HG02571 (cell line): Measurements from ENCODE around the gene THSD4.
"Not testable (repeated sequence)": the region's sequence is repeated elsewhere in the genome, so short reads cannot be mapped to it uniquely, and the experiment has no call there.

Source experiments
- ATAC-seq: cut with Tn5 transposase; IDR thresholded peaks from one replicate; pipeline ENCODE4 v1.9.1; 2021; ENCODE audit warnings: mild to moderate bottlenecking, moderate library complexity; ENCODE audit not compliant: unreplicated experiment

THSD4 gene

DNA sequence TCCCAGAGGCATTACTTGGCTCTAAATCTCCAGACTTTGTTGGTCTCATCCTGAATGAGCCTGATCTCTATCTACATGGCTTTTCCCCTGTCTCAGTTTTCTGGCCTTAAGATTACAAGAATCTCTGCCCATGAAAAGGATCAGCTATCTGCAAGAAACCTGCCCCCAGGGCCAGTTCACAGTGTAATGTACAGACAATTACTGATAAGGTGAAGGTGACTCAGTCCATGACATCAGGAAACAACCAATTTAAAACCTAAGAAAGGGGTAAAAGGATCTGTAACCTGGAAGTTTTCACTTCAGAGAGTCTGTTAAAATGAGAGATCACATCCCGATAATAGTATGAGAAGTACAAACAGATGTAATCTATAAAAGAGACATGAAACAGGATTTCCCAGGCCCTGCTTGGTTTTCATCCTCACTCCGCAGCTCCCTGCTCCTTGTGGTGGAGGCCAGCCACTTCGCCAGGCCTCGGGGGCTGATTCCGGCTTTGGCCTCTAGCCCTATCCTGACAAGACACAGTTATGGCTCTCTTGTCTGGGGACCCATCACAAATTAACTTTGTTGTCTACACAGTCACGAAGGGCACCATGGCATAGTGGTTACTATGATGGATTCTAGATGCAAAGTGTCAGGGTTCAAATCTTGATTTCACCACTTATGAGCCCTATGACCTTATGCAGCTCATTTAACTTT is 136.9 kb downstream of the THSD4 start:
- no peak for ATAC-seq

DNA sequence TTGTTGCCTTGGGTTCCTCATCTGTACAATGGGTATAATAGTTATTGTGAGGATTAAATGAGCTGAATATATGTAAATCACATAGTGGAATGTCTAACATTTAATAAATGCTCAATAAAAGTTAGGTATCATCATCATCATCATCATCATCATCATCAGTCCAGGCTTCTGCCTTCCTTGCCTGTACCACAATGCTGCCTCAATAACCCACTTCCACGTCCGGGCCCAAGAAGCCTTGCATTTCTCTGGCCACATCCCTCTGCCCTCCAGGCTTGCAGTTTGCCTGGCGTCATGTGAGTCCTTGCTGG is 137.4 kb downstream of the THSD4 start:
- ATAC-seq, result no peak

DNA sequence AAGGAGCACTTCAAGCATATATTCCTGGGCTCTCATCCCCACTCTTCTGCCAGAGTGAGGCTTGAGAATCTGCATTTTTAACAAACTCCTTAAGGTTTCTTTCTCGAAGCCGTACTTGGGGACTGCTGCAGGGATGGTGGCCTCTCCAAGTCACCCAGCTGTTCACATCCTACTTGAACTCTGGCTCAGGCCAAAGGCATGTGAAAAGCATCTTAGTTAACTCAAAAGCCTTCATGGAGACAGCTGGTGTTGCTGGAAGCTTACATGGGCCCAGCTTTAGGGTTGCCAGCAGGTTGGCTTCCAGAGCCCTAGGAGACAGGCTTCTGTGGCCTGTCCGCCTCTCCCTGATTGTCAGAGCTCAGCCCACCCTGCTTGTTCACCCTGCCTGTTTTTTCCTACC is 139.2 kb downstream of the THSD4 start:
- no peak for ATAC-seq

DNA sequence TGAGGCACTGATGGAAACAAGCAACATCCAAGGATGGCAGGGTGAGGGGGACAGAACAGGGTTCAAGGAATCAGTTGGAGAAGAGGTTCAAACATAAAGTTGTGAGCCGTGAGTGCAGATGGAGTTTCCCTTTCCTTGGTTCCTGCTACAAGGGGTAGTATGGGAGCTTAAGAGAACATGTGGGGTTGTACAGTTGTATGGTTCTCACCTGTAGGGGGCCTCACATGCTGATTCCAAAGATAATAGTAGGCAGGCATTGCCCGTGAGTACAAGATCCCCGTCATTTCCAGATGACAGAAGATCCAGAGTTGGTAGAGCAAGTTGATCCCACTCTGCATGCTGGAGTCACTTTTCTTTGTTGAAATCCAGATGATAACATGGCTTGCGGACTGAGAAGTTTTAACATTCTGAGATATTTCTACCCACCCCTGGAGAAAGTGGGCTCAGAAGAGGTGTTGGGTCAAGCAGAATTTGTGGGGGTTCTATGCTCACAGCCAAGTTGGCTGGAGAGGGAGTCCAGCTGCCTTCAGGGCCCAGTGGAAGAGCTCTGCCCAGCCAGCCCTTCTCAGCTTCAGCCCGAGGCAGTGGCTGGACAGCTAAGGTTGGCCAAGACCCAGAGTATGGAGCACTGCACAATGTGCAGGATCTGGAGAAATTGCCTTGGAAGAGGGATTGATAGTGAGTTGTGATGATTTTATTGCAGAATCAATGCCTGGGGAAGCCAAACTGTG is 141.8 kb downstream of the THSD4 start:
- ATAC-seq, result no peak

DNA sequence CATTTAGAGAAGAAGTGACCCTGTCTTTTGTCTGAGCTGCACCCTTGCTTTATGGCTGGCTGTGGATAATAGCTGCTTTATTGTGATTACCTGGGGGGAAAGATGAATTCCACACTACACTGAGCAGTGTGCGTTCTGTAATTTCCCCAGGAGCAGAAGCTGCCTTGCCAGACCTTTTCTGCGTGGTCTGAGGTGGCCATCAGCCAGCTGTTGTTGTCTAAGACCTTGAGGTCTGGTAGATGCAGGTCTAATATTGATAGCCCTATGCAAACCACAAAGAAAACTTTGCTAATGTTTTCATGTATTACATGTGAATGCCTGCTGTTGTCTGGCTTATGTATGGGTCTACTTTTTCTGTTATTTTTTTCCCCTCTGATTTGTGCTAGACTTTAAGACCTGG is 144.6 kb downstream of the THSD4 start:
- no peak for ATAC-seq

DNA sequence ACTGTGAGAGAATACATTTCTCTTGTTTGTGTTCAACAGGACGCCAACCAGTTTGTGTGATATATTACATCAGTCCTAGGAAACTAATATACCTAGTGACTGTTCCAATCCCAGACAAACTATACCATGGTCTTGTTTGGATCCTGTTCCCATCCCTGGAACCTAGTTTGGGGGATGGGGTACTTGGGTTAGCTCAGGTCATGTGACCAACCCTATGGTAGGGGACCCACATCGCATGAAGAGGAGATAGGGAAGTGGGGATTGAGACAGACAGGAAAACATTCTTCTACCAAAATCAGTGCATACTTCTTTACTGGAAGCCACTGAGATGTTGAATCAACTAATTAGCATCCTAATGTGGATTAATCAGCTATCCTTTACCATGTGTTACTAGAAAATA is 146.1 kb downstream of the THSD4 start:
- ATAC-seq, result no peak

DNA sequence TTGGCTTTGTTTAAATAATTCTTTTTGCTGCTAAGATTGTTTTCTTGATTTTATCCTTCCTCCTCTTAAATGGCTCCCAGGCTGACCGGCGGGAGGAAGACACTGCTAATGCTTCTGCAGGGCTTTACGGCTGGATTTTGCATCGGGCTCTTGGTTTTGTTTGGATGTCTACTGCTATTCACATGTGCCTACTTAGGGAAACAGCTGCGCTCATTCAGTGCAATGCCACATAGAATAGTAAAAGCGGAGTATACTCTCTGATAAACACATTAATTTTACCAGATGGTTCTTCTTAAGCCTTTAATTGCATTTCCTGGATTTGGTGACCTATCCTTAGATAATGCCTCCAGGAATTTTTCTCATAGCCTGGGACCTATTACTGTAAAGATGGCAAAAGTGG is 146.6 kb downstream of the THSD4 start:
- ATAC-seq, result no peak

DNA sequence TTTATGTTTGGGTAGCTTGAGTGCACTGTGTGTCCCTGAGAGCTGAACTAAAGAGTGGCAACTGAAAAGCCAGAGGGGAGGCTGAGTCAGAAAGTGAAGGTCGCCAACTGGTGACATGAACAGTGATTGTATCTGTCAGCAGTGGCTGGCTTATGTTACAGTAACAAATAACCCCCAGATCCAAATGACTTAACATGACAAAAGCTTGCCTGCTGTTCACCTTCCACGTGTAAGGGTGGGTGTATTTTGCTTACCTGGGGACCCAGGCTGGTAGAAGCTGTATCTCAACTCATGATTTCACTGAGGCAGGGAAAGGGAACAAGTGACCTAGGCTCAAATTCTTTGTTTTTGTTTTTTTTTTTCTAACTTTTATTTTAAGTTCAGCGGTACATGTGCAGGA is 147.3 kb downstream of the THSD4 start:
- no peak for ATAC-seq

DNA sequence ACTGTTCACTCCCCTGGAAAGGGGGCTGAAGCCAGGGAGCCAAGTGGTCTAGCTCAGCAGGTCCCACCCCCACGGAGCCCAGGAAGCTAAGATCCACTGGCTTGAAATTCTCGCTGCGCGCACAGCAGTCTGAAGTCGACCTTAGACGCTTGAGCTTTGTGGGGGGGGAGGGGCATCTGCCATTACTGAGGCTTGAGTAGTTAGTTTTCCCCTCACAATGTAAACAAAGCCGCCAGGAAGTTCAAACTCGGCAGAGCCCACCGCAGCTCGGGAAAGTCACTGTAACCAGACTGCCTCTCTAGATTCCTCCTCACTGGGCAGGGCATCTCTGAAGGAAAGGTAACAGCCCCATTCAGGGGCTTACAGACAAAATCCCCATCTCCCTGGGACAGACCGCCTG is 150.3 kb downstream of the THSD4 start:
- ATAC-seq, result not testable (repeated sequence)

DNA sequence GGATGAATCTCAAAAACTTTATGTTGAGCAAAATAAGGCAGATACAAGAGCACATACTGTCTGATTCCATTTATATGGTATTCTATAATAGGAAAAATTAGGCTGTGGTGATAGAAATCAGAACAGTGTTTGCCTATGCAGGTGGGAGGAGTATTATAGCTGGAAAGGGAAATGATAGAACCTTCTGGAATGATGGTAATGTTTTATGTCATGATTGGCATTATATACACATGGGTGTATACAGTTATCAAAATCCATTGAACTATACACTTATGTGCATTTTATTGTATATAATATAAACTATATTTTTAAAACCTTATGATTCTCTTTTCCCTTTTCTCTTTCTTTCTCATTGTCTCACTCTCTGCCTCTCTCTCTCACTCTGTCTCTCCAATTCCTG is 156.1 kb downstream of the THSD4 start:
- no peak for ATAC-seq

DNA sequence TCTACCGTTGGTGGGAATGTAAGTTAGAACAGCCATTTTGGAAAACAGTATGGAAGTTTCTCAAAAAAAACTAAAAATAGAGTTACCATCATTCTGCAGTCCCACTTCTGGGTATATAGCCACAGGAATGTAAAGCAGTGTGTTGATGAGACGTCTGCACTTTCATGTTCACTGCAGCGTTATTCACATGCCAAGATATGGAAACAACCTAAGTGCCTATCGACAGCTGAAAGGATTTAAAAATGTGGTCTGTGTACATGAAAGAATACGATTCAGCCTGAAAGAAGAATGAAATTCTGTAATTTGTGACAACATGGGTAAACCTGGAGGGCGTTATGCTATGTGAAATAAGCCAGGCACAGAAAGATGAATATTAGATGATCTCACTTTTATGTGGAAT is 157.7 kb downstream of the THSD4 start:
- no peak for ATAC-seq

DNA sequence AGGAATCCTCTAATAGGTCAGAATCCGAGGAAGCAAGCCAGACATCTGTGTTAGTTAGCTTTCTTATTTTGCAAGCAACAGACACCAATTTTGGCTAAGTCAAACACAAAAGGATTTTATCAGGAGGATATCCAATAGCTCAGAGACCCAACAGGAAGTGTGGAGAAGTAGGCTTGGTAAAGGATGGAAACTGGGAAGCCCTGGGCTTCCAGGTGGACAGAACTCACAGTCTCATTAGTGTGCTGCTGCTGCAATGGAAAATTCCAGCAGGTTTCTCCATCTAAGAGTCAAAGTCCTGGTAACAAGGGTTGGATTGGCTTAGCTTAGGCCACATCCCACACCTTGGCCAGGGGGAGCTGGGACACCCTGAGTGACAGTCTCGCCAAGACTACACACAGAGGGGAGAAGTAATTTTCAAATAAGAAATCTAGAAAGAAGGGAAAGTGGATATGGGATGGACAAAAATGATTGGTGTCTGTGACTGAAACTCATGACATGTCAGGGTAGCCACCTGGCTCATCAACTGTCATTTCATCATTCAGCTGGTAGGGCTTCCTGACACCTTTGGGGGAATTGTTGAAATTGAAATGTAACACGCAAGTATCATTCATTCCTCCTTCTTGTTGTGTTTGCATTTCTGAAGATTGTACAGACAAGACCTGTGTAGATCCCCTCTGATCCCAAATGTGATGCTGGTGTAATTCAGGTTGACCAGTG is 158.6 kb downstream of the THSD4 start:
- no peak for ATAC-seq

DNA sequence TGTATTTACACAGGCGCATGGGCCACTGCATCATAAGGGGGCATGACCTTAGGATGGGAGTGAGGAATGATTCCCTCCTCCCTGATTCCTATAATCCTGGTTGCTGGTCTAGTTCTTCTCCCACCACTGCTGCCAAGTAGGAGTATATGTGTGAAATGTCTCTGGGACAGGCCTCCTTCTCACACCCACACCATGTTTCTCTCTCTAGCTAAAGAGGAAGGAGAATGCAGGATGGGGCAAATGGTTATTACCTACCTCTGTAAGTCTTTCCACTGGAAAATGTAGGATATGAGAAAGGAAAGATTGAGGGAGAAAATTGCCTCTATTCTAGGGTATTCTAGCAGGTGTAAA is 159.2 kb downstream of the THSD4 start:
- no peak for ATAC-seq

DNA sequence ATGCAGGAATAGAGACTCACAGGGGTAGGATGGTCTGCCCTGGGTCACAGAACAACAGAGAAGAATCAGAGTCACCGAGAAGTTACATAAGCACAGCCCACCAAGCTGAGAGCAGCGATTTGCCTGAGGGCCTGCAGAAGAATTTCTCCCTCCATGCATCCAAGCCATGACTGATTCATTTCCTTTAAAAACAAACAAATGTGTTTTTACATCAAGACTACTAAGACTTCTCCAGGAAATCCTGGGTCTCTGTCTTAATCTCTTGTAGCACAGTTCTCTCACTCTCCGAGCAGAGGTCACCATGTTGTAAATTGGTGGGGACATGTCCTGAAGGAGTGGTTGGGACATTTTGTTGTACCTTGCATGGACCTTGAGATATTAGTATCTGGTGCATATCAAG is 159.8 kb downstream of the THSD4 start:
- ATAC-seq, result no peak

DNA sequence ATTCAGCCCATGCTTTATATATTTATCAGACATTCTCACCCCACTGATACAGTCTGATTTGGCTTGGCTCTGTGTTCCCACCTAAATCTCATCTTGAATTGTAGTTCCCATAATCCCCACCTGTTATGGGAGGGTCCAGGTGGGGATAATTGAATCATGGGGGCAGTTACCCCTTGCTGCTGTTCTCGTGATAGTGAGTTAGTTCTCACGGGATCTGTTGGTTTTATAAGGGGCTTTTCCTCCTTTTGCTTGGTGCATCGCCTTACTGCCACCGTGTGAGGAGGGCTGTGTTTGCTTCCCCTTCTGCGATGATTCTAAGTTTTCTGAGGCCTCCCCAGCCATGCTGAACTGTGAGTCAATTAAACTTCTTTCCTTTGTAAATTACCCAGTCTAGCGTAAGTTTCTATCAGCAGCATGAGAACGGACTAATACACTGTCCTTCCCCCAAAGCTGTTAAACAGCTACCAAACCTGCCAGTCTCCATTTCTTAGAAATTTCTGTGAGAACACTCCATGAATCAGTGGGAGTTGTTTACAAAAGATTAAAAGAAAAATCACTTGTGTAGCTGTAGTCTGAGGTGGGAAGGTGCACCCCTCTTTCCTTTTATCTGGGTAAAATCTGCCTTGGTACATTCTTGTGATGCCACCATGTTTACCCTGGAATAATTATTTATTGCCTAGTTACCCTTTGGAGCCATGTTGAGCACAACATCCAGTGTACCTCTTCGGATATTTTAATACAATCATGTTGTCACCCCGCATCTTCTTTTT is 160.5 kb downstream of the THSD4 start:
- ATAC-seq, result no peak

DNA sequence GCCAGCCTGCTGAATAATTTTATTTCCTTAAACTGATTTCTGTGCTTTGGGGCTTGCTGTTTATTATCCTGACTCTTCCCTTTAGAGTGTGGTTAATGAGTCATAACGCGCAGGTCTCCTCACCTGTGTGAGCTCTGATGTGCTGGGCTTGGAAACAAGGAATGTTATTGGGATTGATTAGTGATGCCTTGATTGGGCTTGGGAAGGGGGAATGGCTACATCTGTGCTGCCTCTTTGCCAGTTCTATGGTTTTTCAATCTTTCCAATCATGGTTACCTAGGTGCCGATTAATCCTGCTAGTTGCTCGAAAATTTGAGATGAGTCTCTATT is 161.0 kb downstream of the THSD4 start:
- ATAC-seq, result no peak

DNA sequence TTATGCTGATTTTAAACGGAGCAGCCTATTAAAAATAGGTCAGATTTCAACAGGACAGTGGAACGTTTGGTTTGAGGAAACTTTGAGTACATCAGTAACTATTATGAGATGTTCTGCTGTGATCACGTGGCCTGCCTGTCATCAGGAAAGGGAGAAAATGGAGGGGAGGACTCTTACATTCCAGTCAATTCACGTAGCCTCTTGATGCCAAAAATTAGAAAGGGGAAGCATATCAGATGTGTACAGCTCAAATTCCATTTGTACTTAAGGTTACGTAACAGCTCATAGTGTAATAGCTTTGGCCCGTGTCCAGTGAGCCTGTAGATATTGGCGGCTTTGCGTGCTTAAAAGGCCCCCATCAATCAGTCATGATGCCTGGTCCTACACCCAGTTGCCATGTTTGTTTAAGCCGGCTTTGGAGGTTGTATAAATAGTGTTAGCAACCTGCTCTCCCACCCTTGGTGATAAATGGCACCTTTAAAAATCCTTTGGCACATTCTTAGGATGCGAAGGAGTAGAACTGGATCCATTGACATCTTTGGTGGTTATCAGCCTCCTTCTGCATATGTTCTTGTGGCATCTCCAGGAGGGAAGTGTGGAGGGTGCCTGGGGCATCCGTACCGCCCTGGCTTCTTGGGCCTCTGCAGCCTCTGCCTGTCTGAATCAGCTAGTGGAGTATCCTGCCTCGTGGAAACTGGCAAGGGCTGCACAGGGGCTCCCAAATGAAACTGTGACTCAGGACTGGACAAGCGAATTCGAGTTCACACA is 163.9 kb downstream of the THSD4 start:
- ATAC-seq, result no peak

DNA sequence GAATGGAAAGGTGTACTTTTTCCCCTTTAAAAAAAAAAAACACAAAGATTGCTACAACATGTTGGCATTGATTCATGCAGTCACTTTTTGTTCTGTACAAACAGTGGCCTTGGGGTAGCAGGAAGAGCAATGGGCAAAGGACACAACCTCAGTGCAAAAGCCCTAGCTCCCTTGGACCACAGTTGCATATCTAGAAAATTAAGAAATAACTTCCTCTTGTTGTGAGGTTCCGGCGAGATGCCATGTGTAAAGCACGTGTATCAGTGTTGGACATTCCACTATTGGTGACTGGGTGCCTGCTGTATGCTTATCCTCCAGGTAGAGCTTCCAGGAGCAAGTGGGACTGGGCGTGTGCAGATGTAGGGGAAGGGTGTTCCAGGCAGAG is 164.5 kb downstream of the THSD4 start:
- ATAC-seq, result no peak

DNA sequence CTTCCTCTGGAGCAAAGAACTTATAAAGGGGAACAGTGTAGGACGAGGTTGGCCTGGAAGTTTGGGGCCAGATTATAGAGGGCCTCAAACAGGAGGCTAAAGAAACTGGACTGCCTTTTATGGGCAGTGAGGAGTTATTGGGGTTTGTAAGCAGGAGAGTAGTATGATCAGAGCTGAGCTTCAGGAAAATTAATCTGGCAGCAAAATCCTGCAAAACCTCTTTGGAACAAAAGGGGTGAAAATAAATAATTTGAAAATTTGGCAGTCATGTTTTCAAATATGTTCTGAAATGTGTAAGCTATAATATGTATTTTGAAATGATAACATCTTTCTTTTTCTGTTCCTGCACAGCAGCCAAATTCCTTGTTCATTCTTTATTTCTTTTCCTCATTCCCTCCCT is 164.9 kb downstream of the THSD4 start:
- ATAC-seq, result no peak

DNA sequence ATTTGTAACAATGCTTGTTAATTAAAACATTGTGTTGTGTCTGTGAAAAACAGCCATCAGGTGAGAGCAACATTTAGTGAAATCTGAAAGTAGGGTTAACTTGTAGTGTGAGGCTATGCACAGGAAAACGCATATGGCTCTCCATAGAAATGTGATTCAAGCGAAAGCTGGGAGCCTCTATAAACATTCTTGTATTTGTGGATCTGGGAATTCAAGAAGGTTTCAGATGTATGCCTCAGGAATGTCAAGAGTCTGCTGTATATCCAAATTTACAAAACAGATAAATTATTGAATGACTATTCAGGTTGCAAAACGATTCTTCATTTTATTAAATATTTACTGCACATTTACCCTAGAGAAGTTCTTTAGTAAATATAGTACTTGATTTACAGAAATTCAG is 166.0 kb downstream of the THSD4 start:
- no peak for ATAC-seq

DNA sequence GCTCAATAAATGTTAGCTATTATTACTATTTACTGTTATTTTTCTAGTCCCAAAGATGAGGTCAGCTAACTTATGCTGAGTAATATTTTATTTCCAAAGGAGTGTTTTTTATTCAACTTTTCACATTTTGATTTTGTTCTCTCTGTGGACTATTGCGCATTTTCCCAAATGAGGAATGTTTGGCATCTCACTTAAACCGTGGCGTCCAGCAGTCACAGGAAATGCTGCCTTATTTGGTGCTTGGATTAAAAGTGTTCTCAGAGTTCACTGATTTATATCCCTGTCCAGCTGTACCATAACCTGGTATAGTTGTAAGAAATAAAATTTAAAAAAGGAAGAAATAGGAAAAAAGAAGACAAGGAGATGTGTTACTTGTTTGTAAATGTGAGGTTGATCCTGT is 166.8 kb downstream of the THSD4 start:
- no peak for ATAC-seq
